ENCODE data around the gene PUS10.

The PUS10 gene

DNA sequence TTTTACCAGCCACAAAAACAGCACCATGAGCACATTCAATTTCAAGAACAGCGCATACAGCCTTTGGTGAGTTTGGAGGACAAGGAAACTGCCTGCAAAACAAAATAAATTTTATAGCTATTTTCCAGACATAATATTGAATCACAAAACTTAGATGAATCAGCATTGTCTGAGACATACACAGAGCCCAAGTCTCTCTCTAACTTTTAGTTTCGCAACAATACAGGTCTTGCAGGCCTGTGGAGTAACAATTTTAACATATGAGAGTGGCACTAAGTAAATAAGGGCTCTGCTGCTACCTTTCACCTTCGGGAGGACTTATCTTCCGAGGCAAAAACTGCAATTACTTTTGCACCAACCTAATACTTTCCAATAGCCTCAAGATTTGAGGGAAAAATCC is 56.6 kb downstream of the PUS10 start:
- peak; percentile 96 for DNase-seq (ENCODE audit: low read depth)
- TF ChIP-seq, protein P1, sequence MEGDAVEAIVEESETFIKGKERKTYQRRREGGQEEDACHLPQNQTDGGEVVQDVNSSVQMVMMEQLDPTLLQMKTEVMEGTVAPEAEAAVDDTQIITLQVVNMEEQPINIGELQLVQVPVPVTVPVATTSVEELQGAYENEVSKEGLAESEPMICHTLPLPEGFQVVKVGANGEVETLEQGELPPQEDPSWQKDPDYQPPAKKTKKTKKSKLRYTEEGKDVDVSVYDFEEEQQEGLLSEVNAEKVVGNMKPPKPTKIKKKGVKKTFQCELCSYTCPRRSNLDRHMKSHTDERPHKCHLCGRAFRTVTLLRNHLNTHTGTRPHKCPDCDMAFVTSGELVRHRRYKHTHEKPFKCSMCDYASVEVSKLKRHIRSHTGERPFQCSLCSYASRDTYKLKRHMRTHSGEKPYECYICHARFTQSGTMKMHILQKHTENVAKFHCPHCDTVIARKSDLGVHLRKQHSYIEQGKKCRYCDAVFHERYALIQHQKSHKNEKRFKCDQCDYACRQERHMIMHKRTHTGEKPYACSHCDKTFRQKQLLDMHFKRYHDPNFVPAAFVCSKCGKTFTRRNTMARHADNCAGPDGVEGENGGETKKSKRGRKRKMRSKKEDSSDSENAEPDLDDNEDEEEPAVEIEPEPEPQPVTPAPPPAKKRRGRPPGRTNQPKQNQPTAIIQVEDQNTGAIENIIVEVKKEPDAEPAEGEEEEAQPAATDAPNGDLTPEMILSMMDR (IDR thresholded peaks at IDR 0.05; ENCODE audit: insufficient read depth, low read depth, low read length, missing control alignments) = no peak
- no peak overlapping the region for H3K4me3 ChIP-seq (ENCODE audit: low read length)

DNA sequence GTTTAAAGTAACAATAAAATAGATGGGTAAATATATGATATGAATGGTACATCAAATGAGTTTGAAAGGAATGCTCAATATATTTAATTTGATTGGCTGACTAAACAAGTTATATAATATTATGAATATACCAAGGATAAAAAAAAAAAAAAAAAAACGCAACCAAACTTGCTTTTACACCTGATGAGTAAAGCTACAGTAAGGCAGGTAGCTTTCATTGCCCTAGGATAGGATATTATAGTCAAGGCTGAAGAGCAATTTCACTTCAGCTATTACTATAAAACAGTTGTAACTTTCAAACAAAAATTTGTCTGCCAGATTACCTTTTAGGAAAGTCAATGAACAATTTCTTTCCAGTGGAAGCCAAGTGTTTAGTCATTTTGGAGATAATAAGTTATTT is 57.3 kb downstream of the PUS10 start:
- peak; percentile 66 for DNase-seq (ENCODE audit: low read depth)

DNA sequence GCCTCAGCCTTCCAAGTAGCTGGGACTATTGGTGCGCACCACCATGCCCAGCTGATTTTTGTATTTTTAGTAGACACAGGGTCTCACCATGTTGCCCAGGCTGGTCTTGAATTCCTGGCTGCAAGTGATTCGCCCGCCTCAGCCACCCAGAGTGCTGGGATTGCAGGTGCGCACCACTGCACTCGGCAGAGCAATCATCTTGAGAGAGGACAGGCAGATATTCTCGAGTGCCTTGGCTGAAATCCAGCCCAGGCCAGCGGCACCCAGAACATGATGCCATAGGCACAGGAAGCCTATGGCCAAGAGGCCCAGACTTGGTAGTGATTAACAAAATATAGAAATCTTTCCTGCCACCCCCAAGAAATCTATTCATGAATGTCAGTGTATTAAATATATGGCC is 58.6 kb downstream of the PUS10 start:
- TF ChIP-seq, protein P1 (IDR thresholded peaks at IDR 0.05; ENCODE audit: insufficient read depth, low read depth, low read length, missing control alignments) = no peak
- DNase-seq (ENCODE audit: low read depth) = no peak
- no peak overlapping the region for H3K4me3 ChIP-seq (ENCODE audit: low read length)

More for the DNA sequence above, 57.3 kb downstream of the PUS10 start:
- H3K4me3 ChIP-seq (ENCODE audit: low read length) = no peak overlapping the region
- TF ChIP-seq, protein P1 (IDR thresholded peaks at IDR 0.05; ENCODE audit: insufficient read depth, low read depth, low read length, missing control alignments) = no peak

DNA sequence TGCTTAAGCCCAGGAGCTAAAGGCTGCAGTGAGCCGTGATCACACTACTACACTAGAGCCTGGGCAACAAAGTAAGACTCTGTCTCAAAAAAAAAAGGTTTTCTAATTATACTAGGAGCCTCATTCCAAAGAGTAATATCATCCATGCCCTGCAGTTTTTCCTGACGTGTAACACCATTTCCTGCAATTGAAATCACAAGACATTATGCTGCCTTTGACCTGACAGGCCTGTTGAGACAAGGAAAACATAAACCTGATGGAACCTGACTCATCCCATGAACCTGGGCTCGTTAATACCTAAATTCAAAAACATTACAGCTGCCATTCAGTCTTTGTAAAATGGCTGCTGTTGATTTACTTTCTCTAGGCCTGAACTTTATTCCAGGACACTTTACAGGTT is 59.3 kb downstream of the PUS10 start:
- peak; percentile 99 for DNase-seq (ENCODE audit: low read depth)
- TF ChIP-seq, protein P1 (IDR thresholded peaks at IDR 0.05; ENCODE audit: insufficient read depth, low read depth, low read length, missing control alignments) = no peak
- H3K4me3 ChIP-seq (ENCODE audit: low read length) = no peak overlapping the region

DNA sequence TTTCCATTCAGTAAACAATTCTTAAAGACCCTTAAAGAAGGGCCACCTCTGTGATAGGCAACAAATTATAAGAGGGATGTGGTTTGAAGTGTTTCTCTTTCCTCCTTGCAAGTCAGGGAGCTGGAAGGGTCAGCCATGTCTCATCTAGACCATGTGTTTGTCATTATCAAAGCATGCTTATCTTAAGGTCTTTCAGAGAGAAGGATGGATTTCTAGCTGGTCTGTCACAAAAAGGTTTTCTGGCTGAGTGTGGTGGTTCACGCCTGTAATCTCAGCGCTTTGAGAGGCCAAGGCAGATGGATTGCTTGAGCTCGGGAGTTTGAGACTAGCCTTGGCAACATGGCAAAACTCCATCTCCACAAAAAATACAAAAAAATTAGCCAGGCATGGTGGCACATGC is 59.7 kb downstream of the PUS10 start:
- no peak overlapping the region for H3K4me3 ChIP-seq (ENCODE audit: low read length)
- TF ChIP-seq, protein P1 (IDR thresholded peaks at IDR 0.05; ENCODE audit: insufficient read depth, low read depth, low read length, missing control alignments) = no peak
- peak; percentile 40 for DNase-seq (ENCODE audit: low read depth)

DNA sequence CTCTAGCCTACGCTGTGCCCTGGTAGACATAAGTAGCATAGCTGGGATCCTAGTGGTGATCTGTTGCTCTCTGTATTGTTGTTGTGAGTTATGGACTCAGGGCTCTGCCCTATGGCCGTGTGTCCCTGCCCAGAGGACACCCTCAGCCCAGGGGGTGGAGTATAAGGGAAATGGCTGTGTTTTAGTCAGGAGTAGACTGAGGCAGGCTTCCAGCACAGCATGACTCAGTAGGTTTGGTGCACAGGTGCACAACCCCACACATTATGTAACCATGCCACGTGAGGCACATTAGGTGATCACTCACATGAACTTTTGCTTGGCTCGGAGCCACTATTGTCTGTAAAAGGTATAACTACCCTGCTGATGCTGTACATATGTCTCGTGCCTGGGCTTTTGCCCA is 60.4 kb downstream of the PUS10 start:
- no peak overlapping the region for H3K4me3 ChIP-seq (ENCODE audit: low read length)
- TF ChIP-seq, protein P1 (IDR thresholded peaks at IDR 0.05; ENCODE audit: insufficient read depth, low read depth, low read length, missing control alignments) = no peak
- DNase-seq (ENCODE audit: low read depth) = peak; percentile 90

DNA sequence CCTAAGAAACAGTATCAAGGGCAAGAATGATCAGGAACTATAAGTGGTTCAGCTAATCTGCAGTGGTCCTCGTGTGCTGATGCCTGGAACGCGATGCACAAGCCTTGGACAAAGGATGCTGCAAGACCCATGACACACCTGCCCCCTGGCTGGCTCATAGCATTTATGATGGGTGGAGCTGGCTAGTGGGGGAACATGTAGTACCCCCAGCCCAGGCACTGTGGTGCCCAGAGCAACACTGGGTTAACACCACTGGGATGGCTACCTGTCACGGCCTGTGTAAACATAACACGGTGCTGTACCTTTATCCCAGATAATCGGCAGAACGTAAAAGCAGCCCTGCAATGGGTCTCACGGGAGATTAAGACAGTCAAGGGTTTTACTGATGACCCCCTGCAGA is 60.8 kb downstream of the PUS10 start:
- H3K4me3 ChIP-seq (ENCODE audit: low read length) = no peak overlapping the region
- peak; percentile 23 for DNase-seq (ENCODE audit: low read depth)
- TF ChIP-seq, protein P1 (IDR thresholded peaks at IDR 0.05; ENCODE audit: insufficient read depth, low read depth, low read length, missing control alignments) = no peak
